Central memory CD8-positive, alpha-beta T cell (primary cell): ENCODE data around the gene PLEKHS1.
"Not testable (repeated sequence)": the region's sequence is repeated elsewhere in the genome, so short reads cannot be mapped to it uniquely, and the experiment has no call there.

Experiments
- ATAC-seq: fragments of 150-1000 bp; cut with Tn5 transposase; replicated peaks from 2 replicates; pipeline ENCODE4 v1.10.0; 2022; ENCODE audit warnings: mild to moderate bottlenecking, moderate FRiP score, moderate number of reproducible peaks; ENCODE audit not compliant: poor library complexity, severe bottlenecking; ENCODE audit errors: extremely low read depth
- DNase-seq, 2 donors: peaks; one replicate each; pipeline ENCODE4 v3.0.0; 2021; ENCODE audit warnings: low spot score in 2 of 2
- H3K27ac Mint-ChIP-seq: one replicate; pipeline ENCODE4 v1.8.0; 2022; ENCODE audit warnings: low read depth, mild to moderate bottlenecking, moderate library complexity, mixed read lengths
- H3K27me3 Mint-ChIP-seq: one replicate; pipeline ENCODE4 v1.8.0; 2022; ENCODE audit warnings: mixed read lengths
- H3K36me3 Mint-ChIP-seq: one replicate; pipeline ENCODE4 v1.8.0; 2022; ENCODE audit warnings: mild to moderate bottlenecking, moderate library complexity, mixed read lengths; ENCODE audit not compliant: insufficient read depth
- H3K4me1 Mint-ChIP-seq: one replicate; pipeline ENCODE4 v1.8.0; 2022; ENCODE audit warnings: mixed read lengths
- H3K4me3 Mint-ChIP-seq: one replicate; pipeline ENCODE4 v1.8.0; 2022; ENCODE audit warnings: mild to moderate bottlenecking, moderate library complexity, mixed read lengths
- H3K9me3 Mint-ChIP-seq: one replicate; pipeline ENCODE4 v1.8.0; 2022; ENCODE audit warnings: mixed read lengths

PLEKHS1 gene

GRCh38 chr10:113820507-113820906 lies 69.0 kb downstream of the PLEKHS1 start:
- DNase-seq (no peak), ATAC-seq (no peak)
- Mint-ChIP-seq H3K4me1 (no peaks in the 10 kb centered on the region), H3K9me3 (no peaks in the 10 kb centered on the region), H3K27me3 (peaks cover 10% of the 10 kb centered on the region), H3K27ac (peak overlapping the region; percentile 29), H3K36me3 (no peaks in the 10 kb centered on the region), H3K4me3 (no peak overlapping the region)

DNA sequence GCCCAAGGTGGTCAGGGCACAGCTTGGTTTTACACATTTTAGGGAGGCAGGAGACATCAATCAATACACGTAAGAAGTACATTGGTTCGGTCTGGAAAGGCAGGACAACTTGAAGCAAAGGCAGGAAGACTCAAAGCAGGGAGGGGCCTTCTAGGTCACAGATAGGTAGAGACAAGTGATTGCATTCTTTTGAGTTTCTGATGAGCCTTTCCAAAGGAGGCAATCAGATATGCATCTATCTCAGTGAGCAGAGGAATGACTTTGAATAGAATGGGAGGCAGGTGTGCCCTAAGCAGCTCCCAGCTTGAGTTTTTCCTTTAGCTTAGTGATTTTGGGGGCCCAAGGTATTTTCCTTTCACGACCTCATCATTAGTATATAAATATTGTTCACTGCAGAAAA lies 69.8 kb downstream of the PLEKHS1 start:
- not testable (repeated sequence) for H3K4me1 Mint-ChIP-seq, H3K27me3 Mint-ChIP-seq, H3K27ac Mint-ChIP-seq

GRCh38 chr10:113822174-113822573 lies 70.7 kb downstream of the PLEKHS1 start:
- no peaks in the 10 kb centered on the region for H3K9me3 Mint-ChIP-seq

More for the DNA sequence above, 69.8 kb downstream of the PLEKHS1 start:
- not testable (repeated sequence) for ATAC-seq, DNase-seq, H3K9me3 Mint-ChIP-seq, H3K36me3 Mint-ChIP-seq, H3K4me3 Mint-ChIP-seq

DNA sequence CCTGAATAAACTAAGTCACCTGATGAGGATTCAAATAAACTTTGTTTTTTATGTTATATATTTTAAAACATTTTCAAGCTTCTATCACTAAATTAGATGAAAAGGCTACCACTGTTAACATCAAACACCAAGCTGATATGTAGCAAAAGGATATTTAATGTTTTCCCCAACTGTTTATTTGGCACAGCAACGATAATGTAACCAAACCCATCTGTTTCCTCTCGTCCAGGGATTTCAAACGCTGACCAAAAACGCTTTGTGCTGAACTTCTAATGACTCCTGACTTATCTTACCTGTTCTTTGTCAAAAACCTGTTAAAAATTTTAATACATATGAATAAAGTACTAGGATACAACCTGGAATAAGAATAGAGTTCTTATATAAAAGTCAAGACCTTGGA lies 71.9 kb downstream of the PLEKHS1 start:
- no peaks in the 10 kb centered on the region for H3K4me1 Mint-ChIP-seq
- H3K9me3 Mint-ChIP-seq: no peaks in the 10 kb centered on the region
- H3K4me3 Mint-ChIP-seq: no peak overlapping the region
- no peak for DNase-seq
- H3K27me3 Mint-ChIP-seq: peaks cover 10% of the 10 kb centered on the region
- H3K27ac Mint-ChIP-seq: no peak overlapping the region
- no peak for ATAC-seq
- H3K36me3 Mint-ChIP-seq: no peaks in the 10 kb centered on the region

More at GRCh38 chr10:113822174-113822573, 70.7 kb downstream of the PLEKHS1 start:
- Mint-ChIP-seq H3K4me1 (no peaks in the 10 kb centered on the region), H3K27ac (no peak overlapping the region), H3K4me3 (no peak overlapping the region), H3K36me3 (no peaks in the 10 kb centered on the region), H3K27me3 (peaks cover 10% of the 10 kb centered on the region)
- DNase-seq (no peak), ATAC-seq (no peak)

- no peak for ATAC-seq
- no peaks in the 10 kb centered on the region for H3K9me3 Mint-ChIP-seq
- no peak overlapping the region for H3K27ac Mint-ChIP-seq
- no peaks in the 10 kb centered on the region for H3K36me3 Mint-ChIP-seq
- DNase-seq: no peak
- no peak overlapping the region for H3K4me3 Mint-ChIP-seq
- no peaks in the 10 kb centered on the region for H3K4me1 Mint-ChIP-seq
- peaks cover 1% of the 10 kb centered on the region for H3K27me3 Mint-ChIP-seq
Observed at GRCh38 chr10:113825791-113826190, 74.3 kb downstream of the PLEKHS1 start.

- H3K27me3 Mint-ChIP-seq, H3K9me3 Mint-ChIP-seq, H3K4me1 Mint-ChIP-seq, DNase-seq, ATAC-seq, H3K4me3 Mint-ChIP-seq, H3K27ac Mint-ChIP-seq, H3K36me3 Mint-ChIP-seq: not testable (repeated sequence)
Observed at GRCh38 chr10:113828567-113828966, 77.1 kb downstream of the PLEKHS1 start.
